OCI-LY1 (cell line): Measurements from ENCODE around the gene FAM120A.

ENCODE experiments used
- H2AFZ ChIP-seq: fragments of 200-600 bp; sonication (generic), shearing (Covaris generic); 2 replicates; pipeline ENCODE4 v1.6.0; 2014; ENCODE audit warnings: antibody characterized with exemption, mild to moderate bottlenecking, low read length
- H3F3A ChIP-seq: fragments of 200-600 bp; sonication (generic), shearing (Covaris generic); 2 replicates; pipeline ENCODE4 v1.6.0; 2014; ENCODE audit warnings: mild to moderate bottlenecking, antibody characterized with exemption, low read length, moderate library complexity; ENCODE audit not compliant: insufficient read depth
- H3K27ac ChIP-seq: fragments of 200-600 bp; sonication (generic); 2 replicates; pipeline ENCODE4 v1.5.1; 2014; ENCODE audit warnings: low read length, mixed run types, mild to moderate bottlenecking, low read depth; ENCODE audit not compliant: poor library complexity, severe bottlenecking
- H3K27me3 ChIP-seq: fragments of 200-600 bp; sonication (generic); 2 replicates; pipeline ENCODE4 v1.6.0; 2014; ENCODE audit warnings: antibody characterized with exemption, mild to moderate bottlenecking, low read length, moderate library complexity; ENCODE audit not compliant: insufficient read depth
- H3K36me3 ChIP-seq: fragments of 200-600 bp; sonication (generic); 2 replicates; pipeline ENCODE4 v1.6.1; 2014; ENCODE audit warnings: mild to moderate bottlenecking, antibody characterized with exemption, low read length, moderate library complexity, mixed read lengths; ENCODE audit not compliant: insufficient read depth
- H3K4me1 ChIP-seq: fragments of 200-600 bp; sonication (generic); 2 replicates; pipeline ENCODE4 v1.5.1; 2014; ENCODE audit warnings: mild to moderate bottlenecking, low read length, moderate library complexity; ENCODE audit not compliant: insufficient read depth, severe bottlenecking
- H3K4me2 ChIP-seq: fragments of 200-600 bp; sonication (generic), shearing (Covaris generic); 2 replicates; pipeline ENCODE4 v1.6.1; 2014; ENCODE audit warnings: low read length
- H3K4me3 ChIP-seq: fragments of 200-600 bp; sonication (generic); 2 replicates; pipeline ENCODE4 v1.5.1; 2014; ENCODE audit warnings: low read length, low read depth, mild to moderate bottlenecking, mixed read lengths; ENCODE audit not compliant: poor library complexity, severe bottlenecking
- H3K79me2 ChIP-seq: fragments of 200-600 bp; shearing (Covaris generic); 2 replicates; pipeline ENCODE4 v1.6.1; 2016; ENCODE audit warnings: mixed run types, low read length, mixed read lengths; ENCODE audit not compliant: insufficient read depth
- H3K9ac ChIP-seq: fragments of 200-600 bp; sonication (generic), shearing (Covaris generic); 2 replicates; pipeline ENCODE4 v1.6.1; 2014; ENCODE audit warnings: mild to moderate bottlenecking, low read length, mixed read lengths
- H3K9me2 ChIP-seq: fragments of 200-600 bp; sonication (generic), shearing (Covaris generic); 2 replicates; pipeline ENCODE4 v1.6.1; 2014; ENCODE audit warnings: low read depth, mild to moderate bottlenecking, low read length, mixed read lengths
- H3K9me3 ChIP-seq: fragments of 200-600 bp; shearing (Covaris generic); 2 replicates; pipeline ENCODE4 v1.6.1; 2014; ENCODE audit warnings: low read length, mixed read lengths
- H4K20me1 ChIP-seq: fragments of 200-600 bp; sonication (generic), shearing (Covaris generic); 2 replicates; pipeline ENCODE4 v1.6.0; 2016; ENCODE audit warnings: mild to moderate bottlenecking, low read length; ENCODE audit not compliant: insufficient read depth
- EZH2 ChIP-seq: fragments of 200-600 bp; sonication (generic), shearing (Covaris generic); IDR thresholded peaks from 2 replicates; pipeline ENCODE4 v1.8.0; 2017; ENCODE audit warnings: borderline replicate concordance, mixed run types, mild to moderate bottlenecking, antibody characterized with exemption, low read length, moderate library complexity, mixed read lengths
- TF ChIP-seq, protein P1 (sequence below): fragments of 200-600 bp; sonication (generic), shearing (Covaris generic); IDR thresholded peaks from 2 replicates; pipeline ENCODE4 v1.5.1; 2017; ENCODE audit warnings: mild to moderate bottlenecking, antibody characterized with exemption, low read length, moderate library complexity, mixed read lengths

FAM120A gene

DNA sequence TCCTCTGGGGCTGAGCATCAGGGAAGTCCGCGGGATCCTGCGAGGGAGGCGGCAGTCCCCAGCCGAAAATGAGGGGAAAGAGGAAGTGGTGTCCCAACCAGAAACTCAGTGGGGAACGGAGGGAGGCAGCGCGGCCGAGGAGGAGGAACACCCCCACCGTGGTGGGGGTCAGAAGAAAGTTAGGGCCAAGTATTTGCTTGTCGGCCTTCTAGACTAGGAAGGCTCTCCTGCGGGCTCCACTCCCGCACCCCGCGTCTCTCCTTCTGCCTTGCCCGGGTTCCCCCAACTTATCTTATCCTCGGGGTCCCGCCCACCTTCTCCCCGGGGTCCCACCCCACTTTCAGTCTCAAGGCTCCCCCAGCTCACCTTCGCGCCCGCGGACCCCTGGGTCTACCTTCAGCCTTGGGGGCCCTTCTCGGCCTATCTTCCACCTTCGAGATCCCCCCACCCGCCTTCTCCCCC lies 124.3 kb downstream of the FAM120A start:
- H4K20me1 ChIP-seq: no peaks in the 10 kb centered on the region
- TF ChIP-seq EZH2: no peak
- TF ChIP-seq, protein P1, sequence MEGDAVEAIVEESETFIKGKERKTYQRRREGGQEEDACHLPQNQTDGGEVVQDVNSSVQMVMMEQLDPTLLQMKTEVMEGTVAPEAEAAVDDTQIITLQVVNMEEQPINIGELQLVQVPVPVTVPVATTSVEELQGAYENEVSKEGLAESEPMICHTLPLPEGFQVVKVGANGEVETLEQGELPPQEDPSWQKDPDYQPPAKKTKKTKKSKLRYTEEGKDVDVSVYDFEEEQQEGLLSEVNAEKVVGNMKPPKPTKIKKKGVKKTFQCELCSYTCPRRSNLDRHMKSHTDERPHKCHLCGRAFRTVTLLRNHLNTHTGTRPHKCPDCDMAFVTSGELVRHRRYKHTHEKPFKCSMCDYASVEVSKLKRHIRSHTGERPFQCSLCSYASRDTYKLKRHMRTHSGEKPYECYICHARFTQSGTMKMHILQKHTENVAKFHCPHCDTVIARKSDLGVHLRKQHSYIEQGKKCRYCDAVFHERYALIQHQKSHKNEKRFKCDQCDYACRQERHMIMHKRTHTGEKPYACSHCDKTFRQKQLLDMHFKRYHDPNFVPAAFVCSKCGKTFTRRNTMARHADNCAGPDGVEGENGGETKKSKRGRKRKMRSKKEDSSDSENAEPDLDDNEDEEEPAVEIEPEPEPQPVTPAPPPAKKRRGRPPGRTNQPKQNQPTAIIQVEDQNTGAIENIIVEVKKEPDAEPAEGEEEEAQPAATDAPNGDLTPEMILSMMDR: no peak

DNA sequence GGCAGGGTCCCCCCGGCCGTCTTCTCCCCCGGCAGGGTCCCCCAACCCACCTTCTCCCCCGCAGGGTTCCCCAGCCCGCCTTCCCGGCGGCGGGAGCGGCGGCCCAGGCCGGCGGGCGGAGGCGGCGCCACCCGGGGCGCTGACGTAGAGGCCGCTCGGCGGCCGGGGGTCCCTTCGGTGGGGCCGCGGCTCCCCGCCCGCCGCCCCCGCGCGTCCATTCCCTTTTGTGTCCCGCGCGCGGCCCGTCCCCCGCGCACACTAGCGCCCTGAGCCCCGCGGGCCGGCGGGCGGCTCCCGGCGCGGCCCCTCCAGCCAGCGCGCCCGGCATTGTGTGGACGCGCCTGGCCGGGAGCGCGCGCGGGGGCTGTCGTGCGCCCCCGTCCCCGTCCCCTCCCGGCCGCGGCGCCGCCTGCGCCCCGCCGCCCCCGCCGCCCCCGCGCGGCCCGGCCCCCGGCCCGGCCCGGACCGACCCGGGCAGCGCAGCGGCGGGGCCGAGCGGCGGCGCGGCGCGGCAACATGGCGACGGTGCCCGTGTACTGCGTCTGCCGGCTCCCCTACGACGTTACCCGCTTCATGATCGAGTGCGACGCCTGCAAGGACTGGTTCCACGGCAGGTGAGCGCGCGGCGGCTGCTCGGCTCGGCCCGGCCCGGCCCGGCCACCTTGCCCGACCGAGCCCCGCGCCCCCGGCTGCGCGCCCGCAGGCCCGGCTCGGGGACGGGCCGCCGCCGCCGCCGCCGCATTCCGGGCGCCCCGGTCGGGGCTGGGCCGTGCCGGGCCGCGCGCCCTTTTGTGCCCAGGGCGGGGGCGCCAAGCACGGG lies 125.0 kb downstream of the FAM120A start, which contains the start of gene PHF2:
TSS of gene PHF2 (plus strand) at position 327 of the 820 bp plus-strand sequence. CDS start at position 517, 190 bp downstream.
- no peaks in the 10 kb centered on the region for H3K9me2 ChIP-seq
- H3K9ac ChIP-seq: peak within 1 kb of the TSS; percentile 96
- TF ChIP-seq, protein P1: no peak
- no peak for TF ChIP-seq EZH2
- peak within 1 kb of the TSS; percentile 86 for H3K4me2 ChIP-seq
- no peaks in the 10 kb centered on the region for H3K79me2 ChIP-seq
- H3K27ac ChIP-seq: no peak within 1 kb of the TSS
- H3K9me3 ChIP-seq: no peaks in the 10 kb centered on the region
- peaks cover 4% of the 10 kb centered on the region; the same call in 1 of the 2 replicates for H3K27me3 ChIP-seq
- H3K4me1 ChIP-seq: peaks cover 21% of the 10 kb centered on the region
- no peaks in the 10 kb centered on the region for H4K20me1 ChIP-seq
- H3K4me3 ChIP-seq: peak within 1 kb of the TSS; percentile 91
- no peaks in the 10 kb centered on the region for H3F3A ChIP-seq
- no peak within 1 kb of the TSS for H2AFZ ChIP-seq
- no peaks in the 10 kb centered on the region; the same call in 1 of the 2 replicates for H3K36me3 ChIP-seq

More for the DNA sequence above, 124.3 kb downstream of the FAM120A start:
- Histone ChIP-seq H3K79me2 (no peaks in the 10 kb centered on the region), H3K4me3 (peak overlapping the region; percentile 91), H3K27ac (no peak overlapping the region), H3K4me1 (peaks cover 21% of the 10 kb centered on the region), H3K4me2 (peak overlapping the region; percentile 86), H3K36me3 (peaks cover 4% of the 10 kb centered on the region; the same call in 1 of the 2 replicates), H3F3A (no peaks in the 10 kb centered on the region), H3K27me3 (peaks cover 4% of the 10 kb centered on the region; the same call in 1 of the 2 replicates), H3K9me3 (0 out of 2 replicates have a peak, but pooled peaks cover 3% of the 10 kb centered on the region), H3K9ac (peak overlapping the region; percentile 96), H2AFZ (no peak overlapping the region), H3K9me2 (no peaks in the 10 kb centered on the region)

GRCh38 chr9:93577078-93577974 lies 125.8 kb downstream of the FAM120A start:
- H3K4me1 ChIP-seq: peaks cover 21% of the 10 kb centered on the region

More at GRCh38 chr9:93577078-93577974, 125.8 kb downstream of the FAM120A start:
- H3K36me3 ChIP-seq: no peaks in the 10 kb centered on the region; the same call in 1 of the 2 replicates
- no peak overlapping the region for H2AFZ ChIP-seq
- H3K4me2 ChIP-seq: peak overlapping the region; percentile 67
- peak overlapping the region; percentile 71 for H3K9ac ChIP-seq
- H4K20me1 ChIP-seq: no peaks in the 10 kb centered on the region
- H3K27ac ChIP-seq: no peak overlapping the region
- H3F3A ChIP-seq: no peaks in the 10 kb centered on the region
- H3K4me3 ChIP-seq: peak overlapping the region; percentile 71
- H3K9me3 ChIP-seq: no peaks in the 10 kb centered on the region
- no peaks in the 10 kb centered on the region for H3K9me2 ChIP-seq
- no peaks in the 10 kb centered on the region for H3K79me2 ChIP-seq
- no peak for TF ChIP-seq EZH2
- TF ChIP-seq, protein P1: no peak
- H3K27me3 ChIP-seq: peaks cover 4% of the 10 kb centered on the region; the same call in 1 of the 2 replicates
